HL-60/S4 (cell line): ENCODE data around the gene GDF9.
"Not testable (repeated sequence)": the region's sequence is repeated elsewhere in the genome, so short reads cannot be mapped to it uniquely, and the experiment has no call there.

ENCODE experiments used
- in situ Hi-C: fragments of 300-500 bp; cut with MboI; formaldehyde crosslinking; loops from 2 replicates; pipeline ENCODE4 v1.14.3; 2022; ENCODE audit warnings: low sequenced_read_pairs

GDF9 gene

GRCh38 chr5:132873119-132873929, 7.1 kb upstream of the GDF9 start, which contains the start of gene LEAP2:
LEAP2 (plus strand) TSS chr5:132873668; CDS start chr5:132873695, 27 bp downstream.
- in situ Hi-C loops, result no loop called here

DNA sequence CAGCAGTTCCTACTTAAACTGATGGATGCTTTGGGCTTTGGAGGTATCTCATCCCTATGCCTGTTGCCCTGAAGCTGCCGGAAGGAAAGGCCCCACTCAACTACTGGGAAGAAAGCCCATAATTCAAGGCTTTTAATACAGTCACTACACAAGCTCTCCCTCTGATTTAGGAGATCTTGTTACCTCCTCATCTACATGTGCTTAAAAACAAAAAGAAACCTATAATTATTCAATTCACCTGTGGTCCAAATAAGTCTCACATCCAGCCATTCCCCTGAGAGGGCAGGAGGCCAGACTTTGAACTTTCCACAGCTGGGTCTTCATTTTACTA, 6.5 kb upstream of the GDF9 start:
- in situ Hi-C loops, result no loop called here

GRCh38 chr5:132871459-132872284, 5.4 kb upstream of the GDF9 start:
- in situ Hi-C loops, result no loop called here

- in situ Hi-C loops, result no loop called here
Observed at GRCh38 chr5:132870801-132871200, 4.5 kb upstream of the GDF9 start.

DNA sequence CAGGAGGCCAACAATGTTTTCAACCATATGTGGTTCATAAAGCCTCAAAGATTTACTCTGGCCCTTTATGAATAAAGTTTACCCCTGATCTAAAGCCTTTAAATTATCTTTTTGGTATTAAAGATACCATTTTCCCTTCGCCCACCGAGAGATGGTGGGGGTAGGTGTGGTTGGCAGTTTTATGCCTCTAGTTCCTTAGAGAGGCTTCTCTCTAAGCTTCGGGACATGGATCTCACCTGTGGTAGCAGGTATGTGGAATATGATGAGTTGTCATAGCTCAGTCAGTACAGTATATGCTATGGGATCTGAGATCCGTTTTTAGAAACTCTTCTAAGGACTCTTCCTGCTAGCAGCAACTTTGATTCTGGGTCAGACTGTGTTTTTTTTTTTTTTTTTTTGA, 2.5 kb upstream of the GDF9 start:
- in situ Hi-C loops, result no loop called here

DNA sequence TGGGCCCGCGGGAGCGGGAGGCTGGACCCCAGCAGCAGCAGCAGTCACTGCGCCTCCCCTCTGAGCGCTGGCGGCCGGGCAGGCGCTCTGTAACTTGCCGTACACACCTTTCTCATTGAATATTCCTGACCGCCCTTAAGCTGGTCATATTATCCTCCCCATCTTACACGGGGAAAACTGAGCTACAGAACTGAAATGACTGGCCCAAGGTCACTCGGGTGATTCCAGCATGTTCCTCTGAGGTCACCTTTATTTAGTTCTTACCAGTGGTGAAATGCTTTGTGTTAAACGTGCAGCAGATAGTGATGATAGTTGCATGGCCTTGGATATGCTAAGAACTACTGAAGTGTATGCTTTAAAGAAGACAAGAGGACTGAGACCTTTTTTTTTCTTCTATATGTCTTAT, 780 bp upstream of the GDF9 start:
- in situ Hi-C loops, result no loop called here

- in situ Hi-C loops, result no loop called here
Observed at GRCh38 chr5:132865668-132866341, 464 bp downstream of the GDF9 start.

- in situ Hi-C loops, result no loop called here
Observed at GRCh38 chr5:132860742-132861141, 5.5 kb downstream of the GDF9 start.

- in situ Hi-C loops, result no loop called here
Observed at GRCh38 chr5:132859889-132860437, 6.3 kb downstream of the GDF9 start.

DNA sequence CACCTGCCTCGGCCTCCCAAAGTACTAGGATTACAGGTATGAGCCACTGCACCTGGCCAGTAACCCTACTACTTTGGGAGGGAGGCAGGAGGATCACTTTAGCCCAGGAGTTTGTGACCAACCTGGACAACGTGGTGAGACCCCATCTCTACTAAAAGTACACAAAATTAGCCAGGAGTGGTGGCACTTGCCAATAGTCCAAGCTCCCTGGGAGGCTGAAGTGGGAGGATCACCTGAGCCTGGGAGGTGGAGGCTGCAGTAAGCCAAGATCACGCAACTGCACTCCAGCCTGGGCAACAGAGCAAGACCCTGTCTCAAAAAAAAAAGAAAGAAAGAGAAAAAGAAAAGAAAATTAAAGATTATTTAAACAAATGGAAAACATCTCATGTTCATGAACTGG, 10.3 kb downstream of the GDF9 start:
- in situ Hi-C loops, result no loop called here

GRCh38 chr5:132854992-132855391, 11.3 kb downstream of the GDF9 start:
- in situ Hi-C loops, result not testable (repeated sequence)

- in situ Hi-C loops, result no loop called here
Observed at GRCh38 chr5:132854301-132854700, 12.0 kb downstream of the GDF9 start.

DNA sequence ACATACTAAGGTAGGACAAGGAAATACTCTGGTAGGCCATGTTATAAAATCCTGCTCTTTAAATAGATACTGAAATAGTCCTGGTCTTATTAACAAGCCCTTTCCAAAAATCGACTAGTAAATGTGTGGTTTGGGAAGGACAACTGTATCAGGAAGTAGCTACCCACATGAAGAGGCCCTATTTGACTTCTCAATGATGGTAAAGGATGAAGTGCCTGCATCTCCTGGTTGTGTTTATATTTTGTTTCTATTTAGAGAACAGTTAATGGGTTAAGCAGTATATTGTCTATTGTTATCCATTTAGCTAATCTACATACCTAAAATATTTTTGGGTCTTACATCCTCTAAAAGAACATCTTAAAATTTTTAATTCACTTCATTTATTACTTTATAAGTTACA, 12.5 kb downstream of the GDF9 start:
- in situ Hi-C loops, result no loop called here

GRCh38 chr5:132853323-132853722, 12.9 kb downstream of the GDF9 start:
- in situ Hi-C loops, result no loop called here

- in situ Hi-C loops, result no loop called here
Observed at GRCh38 chr5:132850066-132850465, 16.2 kb downstream of the GDF9 start.

DNA sequence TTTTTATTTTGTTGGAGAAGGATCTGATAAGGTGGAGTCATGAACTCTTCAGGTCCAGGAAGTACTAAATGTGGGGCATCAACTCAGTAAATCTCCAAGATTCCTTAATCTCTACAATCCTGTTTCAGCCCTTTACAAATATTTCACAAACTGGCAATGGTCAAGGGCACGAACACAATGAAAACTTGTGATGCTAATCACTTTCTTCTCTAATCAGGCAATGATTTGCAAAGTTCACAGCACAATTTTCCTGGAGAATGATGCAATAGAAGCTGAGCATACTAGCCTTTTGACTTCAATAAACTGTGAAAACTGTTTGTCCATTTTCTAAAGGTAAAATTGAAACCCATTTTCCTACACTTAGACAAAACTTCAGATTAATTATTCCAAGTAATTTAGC, 16.9 kb downstream of the GDF9 start:
- in situ Hi-C loops, result no loop called here

DNA sequence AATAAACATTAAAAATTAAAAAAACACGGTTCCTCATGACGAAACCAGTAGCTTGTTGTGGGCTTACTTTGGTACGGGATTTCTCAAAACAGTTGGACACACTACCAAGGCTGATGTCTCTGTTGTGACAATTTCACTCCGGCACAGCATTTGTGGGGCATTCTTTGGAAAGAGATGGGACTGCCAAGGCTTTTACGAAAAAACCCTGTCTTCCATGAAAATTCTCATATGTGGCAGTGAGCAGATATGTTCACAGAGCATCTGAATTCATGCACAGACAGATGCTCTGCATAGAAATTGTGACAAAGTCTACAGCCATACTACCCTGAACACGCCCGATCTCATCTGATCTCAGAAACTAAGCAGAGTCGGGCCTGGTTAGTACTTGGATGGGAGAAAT, 18.0 kb downstream of the GDF9 start:
- in situ Hi-C loops, result no loop called here

- in situ Hi-C loops, result no loop called here
Observed at GRCh38 chr5:132841305-132841704, 25.0 kb downstream of the GDF9 start.

- in situ Hi-C loops, result no loop called here
Observed at GRCh38 chr5:132840896-132841295, 25.4 kb downstream of the GDF9 start.

DNA sequence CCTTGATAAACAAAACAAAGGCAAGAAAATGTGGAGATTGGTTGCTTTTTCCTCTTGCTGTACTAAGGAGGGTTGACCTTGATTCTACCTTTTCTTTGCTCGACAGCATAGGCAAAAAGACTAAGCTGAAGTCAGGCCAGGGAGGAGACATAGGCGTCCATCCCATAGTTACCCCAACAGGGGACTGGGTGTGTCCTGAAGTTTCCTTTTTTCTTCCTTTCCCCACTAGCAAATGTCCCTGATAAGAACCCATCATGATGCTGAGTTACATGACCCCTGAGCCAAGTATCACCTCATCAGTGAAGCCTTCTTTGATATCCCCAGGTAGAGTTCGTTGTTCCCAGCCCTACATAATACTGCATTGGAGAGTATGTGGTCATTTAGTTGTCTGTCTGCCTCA, 26.0 kb downstream of the GDF9 start:
- in situ Hi-C loops, result no loop called here
